IPS-18a (cell line): ENCODE measurements around the gene CHID1.

Experiments used
- H3K27ac ChIP-seq: one replicate; pipeline ENCODE4 v1.5.1; 2013; ENCODE audit warnings: low read length
- H3K27me3 ChIP-seq: one replicate; pipeline ENCODE4 v1.6.1; 2013; ENCODE audit warnings: mild to moderate bottlenecking, low read length; ENCODE audit not compliant: control insufficient read depth, insufficient read depth
- H3K36me3 ChIP-seq: one replicate; pipeline ENCODE4 v1.6.1; 2013; ENCODE audit warnings: low read depth, low read length; ENCODE audit not compliant: control insufficient read depth
- H3K4me1 ChIP-seq: one replicate; pipeline ENCODE4 v1.6.1; 2013; ENCODE audit warnings: low read depth, low read length; ENCODE audit not compliant: control insufficient read depth
- H3K4me3 ChIP-seq: one replicate; pipeline ENCODE4 v1.5.1; 2013; ENCODE audit warnings: low read length
- H3K9ac ChIP-seq: one replicate; pipeline ENCODE4 v1.6.1; 2013; ENCODE audit warnings: mild to moderate bottlenecking, low read length, moderate library complexity
- H3K9me3 ChIP-seq: one replicate; pipeline ENCODE4 v1.6.1; 2013; ENCODE audit warnings: low read depth, low read length; ENCODE audit not compliant: control insufficient read depth

Gene CHID1

GRCh38 chr11:833114-833791, 77.4 kb downstream of the CHID1 start:
- Histone ChIP-seq H3K4me1 (peaks cover 34% of the 10 kb centered on the region), H3K27me3 (peaks cover 60% of the 10 kb centered on the region), H3K9ac (peak overlapping the region; percentile 9), H3K27ac (no peak overlapping the region), H3K36me3 (no peaks in the 10 kb centered on the region), H3K9me3 (no peaks in the 10 kb centered on the region), H3K4me3 (peak overlapping the region; percentile 62)

GRCh38 chr11:832529-833113, 78.0 kb downstream of the CHID1 start, which contains the start of gene CD151:
CD151 (plus strand) TSS chr11:832952; CDS start chr11:836070, 3,118 bp downstream.
- H3K4me3 ChIP-seq, result peak within 1 kb of the TSS; percentile 62
- no peak within 1 kb of the TSS for H3K27ac ChIP-seq
- H3K9ac ChIP-seq, result peak within 1 kb of the TSS; percentile 9

GRCh38 chr11:831961-832528, 78.6 kb downstream of the CHID1 start:
- Histone ChIP-seq H3K4me1 (peaks cover 41% of the 10 kb centered on the region), H3K27me3 (peaks cover 72% of the 10 kb centered on the region), H3K36me3 (no peaks in the 10 kb centered on the region), H3K27ac (no peak overlapping the region), H3K9me3 (no peaks in the 10 kb centered on the region), H3K9ac (no peak overlapping the region), H3K4me3 (peak overlapping the region; percentile 39)

More at GRCh38 chr11:832529-833113, 78.0 kb downstream of the CHID1 start, which contains the start of gene CD151:
- Histone ChIP-seq H3K27me3 (peaks cover 66% of the 10 kb centered on the region), H3K4me1 (peaks cover 40% of the 10 kb centered on the region), H3K36me3 (no peaks in the 10 kb centered on the region), H3K9me3 (no peaks in the 10 kb centered on the region)

GRCh38 chr11:831118-831864, 79.3 kb downstream of the CHID1 start:
- Histone ChIP-seq H3K27me3 (peaks cover 80% of the 10 kb centered on the region), H3K9me3 (no peaks in the 10 kb centered on the region), H3K36me3 (no peaks in the 10 kb centered on the region), H3K4me3 (peak overlapping the region; percentile 50), H3K9ac (no peak overlapping the region), H3K4me1 (peaks cover 41% of the 10 kb centered on the region), H3K27ac (no peak overlapping the region)

GRCh38 chr11:830295-831117, 80.1 kb downstream of the CHID1 start:
- Histone ChIP-seq H3K9me3 (no peaks in the 10 kb centered on the region), H3K4me3 (peak overlapping the region; percentile 52), H3K36me3 (no peaks in the 10 kb centered on the region), H3K27ac (no peak overlapping the region), H3K27me3 (peaks cover 88% of the 10 kb centered on the region), H3K9ac (no peak overlapping the region), H3K4me1 (peaks cover 41% of the 10 kb centered on the region)

GRCh38 chr11:829847-830294, 80.7 kb downstream of the CHID1 start:
- Histone ChIP-seq H3K4me1 (peaks cover 41% of the 10 kb centered on the region), H3K27me3 (peaks cover 92% of the 10 kb centered on the region), H3K36me3 (no peaks in the 10 kb centered on the region), H3K4me3 (peak overlapping the region; percentile 52), H3K9ac (no peak overlapping the region), H3K9me3 (no peaks in the 10 kb centered on the region), H3K27ac (no peak overlapping the region)

GRCh38 chr11:829176-829846, 81.3 kb downstream of the CHID1 start:
- Histone ChIP-seq H3K27ac (no peak overlapping the region), H3K4me1 (peaks cover 41% of the 10 kb centered on the region), H3K9ac (no peak overlapping the region), H3K36me3 (no peaks in the 10 kb centered on the region), H3K27me3 (peaks cover 86% of the 10 kb centered on the region), H3K4me3 (peak overlapping the region; percentile 52), H3K9me3 (no peaks in the 10 kb centered on the region)

- H3K9ac ChIP-seq, result no peak overlapping the region
Observed at GRCh38 chr11:828506-829175, 82.0 kb downstream of the CHID1 start.

GRCh38 chr11:827897-828192, 82.8 kb downstream of the CHID1 start, which contains the start of gene CRACR2B:
CRACR2B (plus strand) TSS chr11:827919; CDS start chr11:828608, 689 bp downstream.
- peak within 1 kb of the TSS; percentile 12 for H3K9ac ChIP-seq
- peaks cover 37% of the 10 kb centered on the region for H3K4me1 ChIP-seq
- no peaks in the 10 kb centered on the region for H3K36me3 ChIP-seq
- H3K4me3 ChIP-seq, result peak within 1 kb of the TSS; percentile 52
- H3K9me3 ChIP-seq, result no peaks in the 10 kb centered on the region
- no peak within 1 kb of the TSS for H3K27ac ChIP-seq
- H3K27me3 ChIP-seq, result peaks cover 74% of the 10 kb centered on the region

More at GRCh38 chr11:828506-829175, 82.0 kb downstream of the CHID1 start:
- Histone ChIP-seq H3K9me3 (no peaks in the 10 kb centered on the region), H3K27me3 (peaks cover 79% of the 10 kb centered on the region), H3K27ac (no peak overlapping the region), H3K4me1 (peaks cover 38% of the 10 kb centered on the region), H3K36me3 (no peaks in the 10 kb centered on the region), H3K4me3 (peak overlapping the region; percentile 52)
